ENCODE data around the gene MADCAM1.
A peak's percentile ranks its signal among the peaks of the same experiment; 100 is the strongest.

The MADCAM1 gene

DNA sequence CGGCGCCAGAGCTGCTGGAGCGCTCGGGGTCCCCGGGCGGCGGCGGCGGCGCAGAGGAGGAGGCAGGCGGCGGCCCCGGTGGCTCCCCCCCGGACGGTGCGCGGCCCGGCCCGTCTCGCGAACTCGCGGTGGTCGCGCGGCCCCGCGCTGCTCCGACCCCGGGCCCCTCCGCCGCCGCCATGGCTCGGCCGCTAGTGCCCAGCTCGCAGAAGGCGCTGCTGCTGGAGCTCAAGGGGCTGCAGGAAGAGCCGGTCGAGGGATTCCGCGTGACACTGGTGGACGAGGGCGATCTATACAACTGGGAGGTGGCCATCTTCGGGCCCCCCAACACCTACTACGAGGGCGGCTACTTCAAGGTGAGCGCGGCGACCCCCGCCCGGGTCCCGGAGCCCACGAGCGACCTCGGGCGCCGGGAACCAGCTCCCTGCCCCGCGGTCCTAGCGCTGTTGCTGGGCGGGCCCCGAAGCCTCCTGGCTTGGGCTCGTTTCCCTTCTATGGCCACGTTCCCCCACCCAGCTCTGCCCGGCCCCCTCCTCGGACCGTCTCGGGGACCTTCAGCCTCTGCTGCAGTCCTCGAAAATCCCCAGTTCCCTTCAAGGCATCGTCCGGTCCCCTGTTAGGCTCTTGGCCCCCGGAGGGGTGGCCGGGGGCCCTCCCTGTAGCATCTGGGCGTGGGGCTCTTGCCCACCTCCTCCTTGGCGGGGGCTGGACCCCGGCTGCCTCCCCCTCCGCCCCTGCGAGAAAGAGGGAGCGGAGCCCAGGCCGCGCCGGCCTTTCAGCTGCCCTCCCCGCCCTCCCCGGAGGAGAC lies 35.7 kb downstream of the MADCAM1 start, which contains the start of gene CDC34:
CDC34 (plus strand) TSS at position 8 of the 808 bp plus-strand sequence; CDS start at position 180, 172 bp downstream.
- no peak for DNase-seq (ENCODE audit: low read depth in 2 of 2, low spot score in 1 of 2)

DNA sequence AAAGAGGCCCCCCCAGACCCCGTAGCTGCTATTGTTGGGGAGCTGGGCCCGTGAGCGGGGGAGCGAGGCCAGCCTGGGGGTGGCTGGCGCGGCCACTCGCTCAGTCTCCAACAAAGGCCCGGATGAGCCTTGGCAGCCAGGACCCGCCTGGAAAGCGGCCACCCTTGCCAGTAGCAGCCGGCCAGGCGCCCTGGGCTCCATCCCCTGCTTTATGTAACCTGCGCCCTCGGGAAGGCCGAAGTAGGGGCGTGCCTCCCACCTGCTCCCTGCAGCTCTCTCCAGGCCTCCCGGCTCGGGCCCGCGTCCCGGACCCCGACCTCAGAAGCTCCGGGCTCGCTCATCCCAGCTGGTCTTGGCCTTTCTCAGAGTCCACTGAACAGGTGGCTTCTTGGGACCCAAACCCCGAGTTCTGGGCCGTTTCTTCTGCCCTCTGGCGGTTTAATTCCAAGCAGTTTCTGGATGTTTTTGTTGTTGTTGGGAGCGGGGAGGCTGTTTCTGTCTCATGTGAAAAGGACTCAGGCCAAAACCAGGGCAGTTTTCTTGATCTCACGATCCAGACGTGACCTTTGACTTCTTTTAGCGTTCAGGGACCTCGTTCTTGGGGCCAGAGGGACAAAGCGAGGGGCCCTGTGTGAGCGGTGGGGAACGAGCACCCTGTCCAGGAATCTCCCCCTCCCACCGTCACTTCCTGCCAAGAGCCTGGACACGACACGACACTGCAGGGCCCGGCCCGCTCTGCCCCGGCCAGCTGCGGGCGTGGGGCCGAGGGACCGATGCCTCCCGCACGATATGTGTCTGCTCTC lies 36.5 kb downstream of the MADCAM1 start:
- no peak for DNase-seq (ENCODE audit: low read depth in 2 of 2, low spot score in 1 of 2)

DNA sequence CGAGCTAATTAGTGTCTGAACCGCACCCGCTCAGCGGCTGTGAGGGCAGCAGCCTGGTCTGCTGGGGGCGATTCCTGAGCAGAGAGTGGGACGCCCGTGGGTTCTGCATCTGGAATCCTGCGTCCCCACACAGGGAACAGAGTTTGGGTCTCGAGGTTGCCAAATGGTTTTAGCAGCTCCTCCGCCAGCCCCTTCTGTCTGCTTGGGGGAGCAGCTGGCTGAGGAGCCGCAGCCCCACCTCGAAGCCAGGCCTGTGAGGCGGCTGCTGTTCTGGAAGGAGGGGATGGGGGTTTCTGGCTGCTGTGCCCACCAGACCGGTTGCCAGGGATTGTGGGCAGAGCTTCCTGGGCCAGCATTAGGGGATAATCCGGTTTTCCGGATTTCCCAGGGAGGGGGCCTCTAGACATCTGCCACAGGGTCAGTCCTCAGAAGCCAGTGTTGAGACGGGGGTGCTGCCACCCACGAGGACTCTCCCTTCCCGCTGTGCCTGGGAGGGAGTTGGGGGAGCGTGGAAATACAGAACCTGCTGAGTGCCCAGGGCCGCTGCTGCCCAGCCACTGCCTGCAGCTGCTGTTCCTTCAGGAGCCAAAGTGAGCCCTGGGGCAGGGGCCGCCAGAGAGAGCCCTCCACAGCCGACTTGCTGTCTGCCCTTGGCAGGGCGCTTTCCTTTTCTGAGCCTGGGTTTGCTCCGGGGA lies 37.2 kb downstream of the MADCAM1 start:
- DNase-seq (ENCODE audit: low read depth in 2 of 2, low spot score in 1 of 2): no peak

DNA sequence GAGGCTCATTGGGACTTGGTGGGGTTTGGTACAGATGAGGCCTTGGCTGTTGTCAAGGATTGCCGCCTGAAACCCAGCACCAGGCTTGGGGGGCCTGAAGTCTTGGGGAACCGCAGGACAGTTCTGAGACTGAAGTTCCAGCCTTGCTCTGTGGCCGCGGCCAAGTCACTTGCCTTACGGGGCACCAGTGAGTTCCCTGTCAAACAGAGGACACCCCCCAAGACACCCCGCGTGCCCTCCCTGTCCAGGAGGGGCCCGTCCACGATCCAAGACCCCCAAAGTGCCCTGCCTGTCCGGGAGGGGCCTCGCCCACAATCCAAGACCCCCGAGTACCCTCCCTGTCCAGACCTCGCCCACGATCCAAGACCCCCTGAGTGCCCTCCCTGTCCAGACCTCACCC lies 37.8 kb downstream of the MADCAM1 start:
- DNase-seq (ENCODE audit: low read depth in 2 of 2, low spot score in 1 of 2): no peak

DNA sequence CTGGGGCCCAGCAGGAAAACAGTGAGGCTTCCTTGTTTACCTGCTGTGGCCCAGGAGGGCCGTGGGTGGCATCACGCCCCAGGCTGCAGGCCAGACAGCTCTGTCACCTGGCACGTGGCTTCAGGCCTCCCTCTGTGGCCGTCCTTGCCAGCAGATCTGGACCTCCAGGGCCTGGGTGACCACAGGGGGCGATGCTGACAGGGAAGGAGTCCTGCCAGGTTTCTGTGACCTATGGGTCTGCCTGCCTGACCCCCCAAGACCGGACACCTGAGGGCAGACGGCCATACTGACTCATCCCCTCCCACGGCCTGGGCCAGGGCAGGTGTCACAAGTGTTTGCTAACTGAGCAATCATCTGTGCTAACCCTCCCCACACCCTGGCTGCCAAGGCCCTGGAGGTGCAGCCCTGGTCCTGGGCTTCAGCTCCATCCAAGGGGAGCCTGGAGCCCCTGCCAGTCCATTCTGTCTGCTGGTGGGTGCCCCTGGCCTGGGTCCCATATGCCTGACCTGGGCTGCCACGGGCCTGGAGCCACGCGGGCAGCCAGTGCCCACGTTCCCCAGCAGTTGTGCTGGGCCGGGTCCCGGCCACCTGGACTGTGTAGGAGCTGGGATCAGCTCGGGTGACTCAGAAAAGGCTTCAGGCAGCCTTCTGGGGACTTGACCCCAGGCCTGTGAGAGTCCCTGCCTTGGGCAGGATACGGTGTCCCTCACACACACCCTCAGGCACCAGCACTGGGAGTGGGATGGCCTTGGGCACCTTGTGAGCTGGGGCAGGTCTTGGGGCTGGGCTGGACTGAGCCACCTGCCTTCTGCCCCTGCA lies 38.9 kb downstream of the MADCAM1 start:
- DNase-seq (ENCODE audit: low read depth in 2 of 2, low spot score in 1 of 2): no peak

DNA sequence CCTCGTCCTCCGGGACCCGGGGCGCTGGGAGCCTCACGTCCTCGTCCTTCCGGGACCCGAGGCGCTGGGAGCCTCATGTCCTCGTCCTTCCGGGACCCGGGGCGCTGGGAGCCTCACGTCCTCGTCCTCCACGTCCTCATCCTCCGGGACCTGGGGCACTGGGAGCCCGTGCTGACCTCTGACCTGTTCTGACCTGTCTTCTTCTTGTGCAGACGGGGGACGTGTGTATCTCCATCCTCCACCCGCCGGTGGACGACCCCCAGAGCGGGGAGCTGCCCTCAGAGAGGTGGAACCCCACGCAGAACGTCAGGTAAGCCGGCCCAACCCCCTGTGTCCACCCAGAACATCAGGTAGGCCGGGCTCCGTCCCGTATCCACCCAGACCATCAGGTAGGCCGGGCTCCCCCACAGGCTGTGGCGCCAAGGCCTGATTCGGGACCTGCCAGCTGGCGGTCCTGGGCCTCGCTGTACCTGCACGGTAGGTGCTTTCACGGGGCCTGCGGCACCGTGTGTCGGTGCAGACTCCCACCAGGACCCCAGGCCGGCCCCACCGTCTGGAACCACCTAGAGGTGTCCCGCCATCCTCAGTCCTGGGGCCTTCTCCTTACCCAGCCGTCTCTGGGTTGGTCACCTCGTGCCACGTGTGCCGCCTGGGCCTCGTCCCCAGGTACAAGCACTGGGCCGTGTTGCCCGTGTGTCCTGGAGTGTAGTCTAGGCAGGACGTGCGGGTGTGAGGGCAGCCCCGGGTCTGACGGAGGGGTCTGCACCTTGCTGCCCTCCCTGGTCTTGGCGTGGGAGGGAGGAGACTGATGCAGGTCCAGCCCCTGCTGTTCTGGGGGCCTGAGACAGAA lies 40.0 kb downstream of the MADCAM1 start:
- no peak for DNase-seq (ENCODE audit: low read depth in 2 of 2, low spot score in 1 of 2)

DNA sequence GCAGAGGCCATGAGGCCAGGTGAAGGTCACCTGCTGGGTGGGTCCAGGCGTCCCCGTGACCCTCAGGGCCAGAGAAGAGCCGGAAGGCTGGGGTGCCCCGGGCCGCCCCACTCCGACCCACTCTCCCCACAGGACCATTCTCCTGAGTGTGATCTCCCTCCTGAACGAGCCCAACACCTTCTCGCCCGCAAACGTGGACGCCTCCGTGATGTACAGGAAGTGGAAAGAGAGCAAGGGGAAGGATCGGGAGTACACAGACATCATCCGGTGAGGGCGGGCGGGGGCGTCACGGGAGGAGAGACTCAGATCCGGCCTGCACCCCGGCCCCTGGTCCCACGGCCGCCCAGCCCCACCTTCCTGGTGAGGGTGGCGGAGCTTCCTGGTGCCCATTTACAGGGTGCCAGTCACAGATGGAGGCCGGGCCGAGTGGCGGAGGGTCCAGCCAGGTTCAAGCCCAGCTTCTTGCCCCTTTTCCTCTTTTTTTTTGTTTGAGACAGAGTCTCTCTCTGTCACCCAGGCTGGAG lies 40.7 kb downstream of the MADCAM1 start:
- DNase-seq (ENCODE audit: low read depth in 2 of 2, low spot score in 1 of 2): no peak

DNA sequence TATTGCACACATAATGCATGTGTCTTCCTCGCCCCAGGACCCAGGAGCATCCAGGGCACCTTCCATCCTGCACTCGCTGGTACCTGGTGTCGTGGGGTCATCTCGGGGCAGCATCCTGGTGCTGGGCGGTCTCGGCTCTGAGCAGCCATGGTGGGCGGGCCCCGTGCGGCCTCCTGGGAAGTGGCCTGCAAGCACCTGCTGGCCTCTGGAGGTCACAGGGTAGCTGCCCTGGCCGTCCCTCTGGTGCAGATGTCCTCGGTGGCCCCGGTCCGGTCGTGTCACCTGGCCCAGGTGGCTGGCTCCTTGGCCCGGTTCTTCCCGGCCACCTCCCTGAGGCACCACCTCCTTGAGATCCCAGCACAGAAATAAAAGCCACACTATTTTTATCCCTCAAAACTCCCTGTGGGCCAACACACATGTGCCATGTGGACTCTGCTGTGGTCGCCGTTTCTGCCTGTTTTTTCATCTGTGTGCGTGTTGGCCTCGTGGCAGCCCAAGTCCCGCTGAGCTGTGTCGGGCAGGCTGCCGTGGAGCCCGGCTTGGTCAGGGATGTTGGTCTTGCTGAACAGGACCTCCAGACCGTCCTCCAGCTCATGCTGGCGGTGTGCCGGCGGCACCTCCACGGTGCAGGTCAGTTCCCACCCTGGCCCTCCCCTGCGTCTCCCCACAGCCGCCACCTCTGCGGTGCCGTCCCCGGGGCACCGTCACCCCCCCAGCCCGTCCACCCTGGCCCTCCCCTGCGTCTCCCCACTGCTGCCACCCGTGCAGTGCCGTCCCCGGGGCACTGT lies 42.5 kb downstream of the MADCAM1 start:
- no peak for DNase-seq (ENCODE audit: low read depth in 2 of 2, low spot score in 1 of 2)

DNA sequence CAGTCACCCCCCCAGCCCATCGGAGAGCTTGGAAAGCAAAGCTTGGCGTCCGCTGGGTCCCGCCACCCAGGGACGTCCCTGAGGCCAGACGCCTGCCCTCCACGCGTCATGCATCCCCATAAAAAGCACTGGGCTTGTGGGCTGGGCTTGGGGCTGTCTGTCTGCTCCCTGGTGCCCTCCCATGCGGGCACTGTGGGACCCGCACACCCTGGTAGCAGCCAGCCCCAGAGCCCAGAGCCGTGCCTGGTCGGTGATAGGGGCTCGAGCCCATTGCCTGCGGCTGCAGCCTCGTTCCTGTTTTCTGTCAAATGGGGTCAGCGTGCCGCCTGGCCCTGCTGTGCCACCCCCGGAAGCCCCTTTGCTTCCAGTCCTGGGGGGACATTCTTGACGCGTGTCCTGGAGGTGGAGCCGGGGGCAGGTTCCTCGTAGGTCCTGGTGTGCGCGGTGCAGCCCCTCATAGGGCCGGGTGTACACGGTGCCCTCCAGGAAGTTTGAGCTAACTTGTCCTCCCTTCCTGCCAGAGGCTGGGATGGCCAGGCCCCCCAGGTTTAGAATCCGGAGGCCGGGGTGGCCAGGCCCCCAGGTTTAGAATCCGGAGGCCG lies 43.2 kb downstream of the MADCAM1 start:
- DNase-seq (ENCODE audit: low read depth in 2 of 2, low spot score in 1 of 2): no peak

DNA sequence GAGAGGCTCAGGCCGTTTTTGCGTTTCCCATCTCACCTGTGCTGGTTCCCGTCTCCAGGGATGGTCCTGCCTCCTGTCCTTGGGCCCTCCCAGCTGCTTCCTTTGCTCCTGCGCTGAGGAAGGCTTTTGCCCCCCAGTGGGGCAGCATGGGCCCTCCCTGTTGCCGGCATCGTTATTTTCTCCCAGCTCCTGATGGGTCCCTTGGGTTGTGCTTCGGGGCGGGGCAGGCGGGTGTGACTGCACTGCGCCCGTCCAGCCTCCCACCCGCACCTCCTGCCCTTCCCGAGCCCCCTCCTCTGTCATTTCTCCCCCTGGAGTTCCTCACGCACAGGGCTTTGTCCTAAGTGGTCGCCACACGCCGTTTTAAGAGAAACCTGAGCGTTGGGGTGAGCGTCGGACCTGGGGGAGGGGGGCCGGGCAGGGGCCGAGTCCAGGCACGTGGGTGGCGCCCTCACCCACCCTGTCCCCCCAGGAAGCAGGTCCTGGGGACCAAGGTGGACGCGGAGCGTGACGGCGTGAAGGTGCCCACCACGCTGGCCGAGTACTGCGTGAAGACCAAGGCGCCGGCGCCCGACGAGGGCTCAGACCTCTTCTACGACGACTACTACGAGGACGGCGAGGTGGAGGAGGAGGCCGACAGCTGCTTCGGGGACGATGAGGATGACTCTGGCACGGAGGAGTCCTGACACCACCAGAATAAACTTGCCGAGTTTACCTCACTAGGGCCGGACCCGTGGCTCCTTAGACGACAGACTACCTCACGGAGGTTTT lies 44.8 kb downstream of the MADCAM1 start:
- DNase-seq (ENCODE audit: low read depth in 2 of 2, low spot score in 1 of 2): no peak

DNA sequence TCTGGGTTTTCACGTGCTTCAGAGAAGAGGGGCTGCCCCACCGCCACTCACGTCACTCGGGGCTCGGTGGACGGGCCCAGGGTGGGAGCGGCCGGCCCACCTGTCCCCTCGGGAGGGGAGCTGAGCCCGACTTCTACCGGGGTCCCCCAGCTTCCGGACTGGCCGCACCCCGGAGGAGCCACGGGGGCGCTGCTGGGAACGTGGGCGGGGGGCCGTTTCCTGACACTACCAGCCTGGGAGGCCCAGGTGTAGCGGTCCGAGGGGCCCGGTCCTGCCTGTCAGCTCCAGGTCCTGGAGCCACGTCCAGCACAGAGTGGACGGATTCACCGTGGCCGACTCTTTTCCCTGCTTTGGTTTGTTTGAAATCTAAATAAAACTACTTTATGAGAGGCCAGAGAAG lies 45.4 kb downstream of the MADCAM1 start:
- DNase-seq (ENCODE audit: low read depth in 2 of 2, low spot score in 1 of 2): no peak

DNA sequence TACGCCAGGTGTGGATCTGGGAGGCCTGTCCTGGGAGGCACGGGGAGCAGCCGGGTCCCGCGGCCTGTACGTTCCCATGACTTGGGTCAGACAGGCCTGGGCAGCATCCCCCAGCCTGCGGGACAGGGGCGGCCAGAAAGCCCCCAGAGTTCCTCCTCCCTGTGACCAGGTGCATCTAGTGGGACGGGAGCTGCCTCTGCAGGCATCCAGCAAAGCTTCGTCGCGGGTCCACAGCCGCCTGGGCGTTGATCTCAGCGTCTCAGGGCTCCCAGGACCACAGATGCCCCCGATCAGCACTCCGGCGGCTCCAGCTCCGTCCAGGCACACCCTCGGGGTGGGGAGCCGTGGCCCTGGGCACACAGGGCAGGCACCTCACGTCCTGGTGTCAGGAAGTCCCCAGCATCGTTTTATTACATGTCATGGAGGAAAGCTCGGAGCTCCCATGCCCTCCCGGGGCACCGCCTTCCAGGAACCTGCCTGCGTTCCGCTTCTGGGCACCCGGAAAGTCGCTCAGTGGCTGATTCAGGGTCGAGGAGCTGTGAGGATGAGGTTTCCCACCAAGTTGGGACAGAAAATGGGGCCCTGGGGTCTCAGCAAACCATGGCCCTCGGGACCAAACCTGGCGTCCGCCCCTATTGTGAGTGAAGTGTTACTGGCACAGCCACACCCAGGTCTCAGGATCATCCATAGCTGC lies 46.0 kb downstream of the MADCAM1 start:
- no peak for DNase-seq (ENCODE audit: low read depth in 2 of 2, low spot score in 1 of 2)

DNA sequence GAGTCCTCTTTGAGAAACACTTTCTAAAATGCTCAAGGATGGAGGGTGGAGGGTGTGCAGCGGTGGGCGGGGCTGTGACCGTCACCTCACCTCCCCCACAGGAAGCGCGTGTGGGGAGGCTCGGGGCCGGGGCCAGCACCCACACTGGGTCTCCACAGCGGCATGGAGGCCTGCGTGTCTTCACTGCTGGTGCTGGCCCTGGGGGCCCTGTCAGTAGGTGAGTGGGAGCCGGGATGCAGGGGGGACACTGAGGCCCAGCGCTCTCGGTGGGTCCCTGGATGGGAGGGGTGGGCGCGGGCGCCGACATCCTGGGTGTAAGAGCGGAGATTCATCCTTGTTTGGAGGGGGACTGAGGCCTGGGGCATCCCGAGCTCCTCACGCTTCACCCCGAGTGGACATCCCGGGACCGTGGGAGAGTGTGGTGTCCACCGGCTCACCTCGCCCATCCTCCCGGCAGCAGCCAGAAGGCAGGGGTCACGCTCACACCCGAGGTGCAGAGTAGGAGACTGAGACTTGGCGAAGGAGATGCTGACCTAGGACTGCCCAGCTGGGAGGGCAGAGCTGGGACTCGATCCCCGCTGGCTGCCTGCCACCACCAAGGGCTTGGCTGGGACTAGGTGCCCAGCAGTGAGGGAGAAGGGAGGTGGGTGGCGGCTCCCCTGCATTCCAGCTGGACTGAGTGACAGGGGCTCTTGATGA lies 47.8 kb downstream of the MADCAM1 start, which contains the start of gene GZMM:
GZMM (plus strand) TSS at position 144 of the 699 bp plus-strand sequence; CDS start at position 163, 19 bp downstream.
- peak; percentile 60 to 66 for DNase-seq (ENCODE audit: low read depth in 2 of 2, low spot score in 1 of 2)

DNA sequence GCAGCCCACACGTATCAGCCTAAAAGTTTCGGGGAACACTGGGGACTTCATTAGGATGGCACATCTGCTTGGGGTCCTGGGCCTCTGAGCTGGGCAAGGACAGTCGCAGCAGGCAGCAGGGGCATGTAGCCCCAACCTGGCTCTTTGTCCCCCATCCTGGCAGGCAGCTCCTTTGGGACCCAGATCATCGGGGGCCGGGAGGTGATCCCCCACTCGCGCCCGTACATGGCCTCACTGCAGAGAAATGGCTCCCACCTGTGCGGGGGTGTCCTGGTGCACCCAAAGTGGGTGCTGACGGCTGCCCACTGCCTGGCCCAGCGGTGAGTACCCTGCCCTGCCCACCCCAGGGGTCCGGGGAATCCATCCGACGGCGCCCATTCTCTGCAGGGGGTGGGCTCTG lies 50.8 kb downstream of the MADCAM1 start:
- DNase-seq (ENCODE audit: low read depth in 2 of 2, low spot score in 1 of 2): no peak

DNA sequence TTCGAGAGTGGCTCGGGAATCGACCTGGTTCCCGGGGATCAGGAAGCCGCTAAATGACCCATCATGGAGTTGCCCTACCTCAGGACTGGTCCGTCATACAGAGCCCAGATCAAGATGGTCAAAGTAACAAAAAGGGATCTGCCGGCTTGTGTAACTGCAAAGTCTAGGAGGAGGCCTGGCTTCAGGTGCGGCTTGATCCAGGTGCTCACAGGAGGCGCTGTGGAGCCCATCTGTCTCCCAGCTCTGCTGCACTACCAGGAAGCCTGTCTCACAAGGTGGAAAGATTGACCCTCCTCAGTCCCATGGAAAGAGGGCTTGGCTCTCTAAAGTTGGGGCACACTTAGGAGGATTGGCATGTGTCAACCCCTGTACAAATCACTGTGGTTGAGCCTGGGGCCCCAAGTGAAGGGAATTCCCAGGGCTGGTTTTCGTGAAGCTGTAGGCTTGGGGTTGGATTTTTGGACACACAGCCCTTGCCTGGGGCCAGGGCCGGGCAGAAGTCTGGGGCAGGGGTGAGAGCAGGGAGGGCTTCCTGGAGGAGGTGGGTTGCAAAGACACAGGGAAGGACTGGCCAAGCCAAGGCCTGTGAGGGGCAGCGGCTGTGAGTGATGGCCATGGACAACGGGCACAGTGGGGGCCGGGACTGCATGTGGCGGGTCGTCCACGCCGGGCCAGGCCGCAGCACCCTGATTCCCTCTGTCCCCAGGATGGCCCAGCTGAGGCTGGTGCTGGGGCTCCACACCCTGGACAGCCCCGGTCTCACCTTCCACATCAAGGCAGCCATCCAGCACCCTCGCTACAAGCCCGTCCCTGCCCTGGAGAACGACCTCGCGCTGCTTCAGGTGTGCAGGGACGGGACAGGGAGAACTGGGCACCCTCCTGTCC lies 51.8 kb downstream of the MADCAM1 start:
- no peak for DNase-seq (ENCODE audit: low read depth in 2 of 2, low spot score in 1 of 2)

Data from stimulated activated CD8-positive, alpha-beta memory T cell treated with anti-CD3 and anti-CD28 coated beads, Interleukin-4, amount 100 ng/mL, for 4 hours (primary cell).